Endometrial microvascular endothelial cells (primary cell): ENCODE measurements around the gene FOXD4L6. TPM values are rescaled to one million over a fixed set of nuclear protein-coding genes. Genes with fewer than 3 reads are reported as not detected.

Experiments
- total RNA-seq: library from RNA; depleted of rRNA; stranded (reverse); fragments of >200 nt; gene quantifications from one replicate; pipeline ENCODE4 v1.2.3, GENCODE V29; 2015; ENCODE audit errors: inconsistent ontology term

FOXD4L6 gene
- total RNA-seq, 1 donor from 2014 or later = not detected

Other genes starting within 250 kb of the FOXD4L6 start
- 1.4 TPM for gene ZNG1F, start 60.6 kb upstream of the FOXD4L6 start, total RNA-seq